GM18511 (cell line): Measurements from ENCODE around the gene KCNG4.
"Not testable (repeated sequence)": the region's sequence is repeated elsewhere in the genome, so short reads cannot be mapped to it uniquely, and the experiment has no call there.

Experiments
- ATAC-seq: cut with Tn5 transposase; IDR thresholded peaks from one replicate; pipeline ENCODE4 v1.9.1; 2021; ENCODE audit warnings: mild to moderate bottlenecking, moderate library complexity; ENCODE audit not compliant: unreplicated experiment

Gene KCNG4

GRCh38 chr16:84237994-84238750, 1.6 kb downstream of the KCNG4 start:
- no peak for ATAC-seq

- no peak for ATAC-seq
Observed at GRCh38 chr16:84236671-84237070, 3.1 kb downstream of the KCNG4 start.

GRCh38 chr16:84234321-84235241, 5.2 kb downstream of the KCNG4 start:
- ATAC-seq, result no peak

DNA sequence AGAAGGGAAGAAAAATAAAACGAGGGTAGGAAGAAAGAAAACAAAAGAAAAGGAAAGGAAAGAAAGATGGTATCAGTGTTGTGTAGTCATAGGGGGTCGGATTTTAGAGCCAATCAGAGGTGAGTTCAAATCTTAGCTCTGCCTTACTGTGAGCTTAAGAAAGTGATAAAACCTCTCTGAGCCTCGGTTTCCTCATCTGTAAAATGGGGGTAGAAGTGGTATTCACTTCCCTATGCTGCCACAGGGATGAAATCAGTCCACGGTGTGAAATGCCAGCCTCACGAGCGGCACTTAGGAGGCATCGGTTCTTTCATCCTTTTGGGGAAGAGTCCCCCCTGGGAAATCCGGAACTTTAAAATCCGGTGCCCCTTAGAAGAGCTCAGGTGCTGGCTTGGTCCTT, 6.1 kb downstream of the KCNG4 start:
- ATAC-seq, result no peak

DNA sequence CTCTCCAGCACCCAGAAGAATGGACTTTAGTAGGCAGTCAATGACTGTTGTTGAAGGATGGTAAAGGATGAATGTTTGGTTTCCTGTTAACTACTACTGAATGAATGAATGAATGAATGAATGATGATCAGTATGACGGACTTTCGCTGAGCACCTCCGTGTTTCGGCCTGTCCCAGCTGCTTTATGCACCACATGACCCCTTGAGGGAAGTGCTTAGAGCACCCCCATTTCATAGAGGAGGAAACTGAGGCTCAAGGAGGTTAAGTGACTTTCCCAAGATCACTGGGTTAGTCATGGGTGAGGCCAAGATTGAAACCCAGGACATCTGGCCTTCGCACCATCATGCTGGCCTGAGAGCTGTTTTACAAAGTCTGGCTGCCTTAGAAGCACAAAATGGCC, 6.8 kb downstream of the KCNG4 start:
- no peak for ATAC-seq

- ATAC-seq, result no peak
Observed at GRCh38 chr16:84232060-84232459, 7.8 kb downstream of the KCNG4 start.

- no peak for ATAC-seq
Observed at GRCh38 chr16:84229471-84229870, 10.3 kb downstream of the KCNG4 start.

- ATAC-seq, result no peak
Observed at GRCh38 chr16:84228256-84228838, 11.5 kb downstream of the KCNG4 start.

GRCh38 chr16:84227548-84227947, 12.3 kb downstream of the KCNG4 start:
- no peak for ATAC-seq

DNA sequence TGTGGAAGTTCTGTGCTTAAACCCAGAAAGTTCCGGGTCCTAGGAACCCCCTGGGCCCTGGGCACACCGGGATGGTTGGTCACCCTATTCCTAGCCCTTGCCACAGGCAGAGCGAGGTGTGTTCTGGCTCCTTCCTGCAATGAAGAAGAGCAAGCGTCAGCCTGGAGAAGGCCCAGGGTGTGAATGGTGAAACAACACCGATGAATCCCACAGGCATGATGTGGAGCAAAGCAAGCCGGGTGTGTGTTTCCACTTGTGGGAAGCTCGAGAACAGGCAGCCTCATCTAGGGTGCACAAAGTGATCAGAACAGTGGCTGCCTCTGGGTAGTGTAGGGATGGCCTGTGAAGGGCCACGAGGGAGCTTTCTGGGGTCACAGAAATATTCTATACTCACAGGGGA, 13.8 kb downstream of the KCNG4 start:
- no peak for ATAC-seq

DNA sequence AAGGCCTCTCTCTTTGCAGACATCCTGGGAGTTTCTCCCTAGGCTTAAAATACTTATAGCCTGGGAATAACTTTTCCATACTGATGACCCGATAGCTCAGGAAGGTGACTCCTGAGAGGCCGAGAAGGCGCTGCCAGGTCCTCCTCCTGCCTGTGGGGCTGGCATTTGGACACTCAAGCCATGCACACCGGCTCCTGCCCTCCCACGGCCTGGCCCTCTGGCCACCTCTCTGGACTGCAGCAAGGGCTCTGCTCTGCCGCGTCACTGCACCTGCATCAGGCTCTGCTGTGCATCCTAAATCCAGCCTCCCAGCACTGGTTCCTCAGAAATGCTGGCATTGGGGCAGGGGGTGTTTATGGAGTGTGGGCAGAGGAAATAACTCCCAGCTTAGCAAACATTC, 14.2 kb downstream of the KCNG4 start:
- ATAC-seq, result no peak

- ATAC-seq, result no peak
Observed at GRCh38 chr16:84225126-84225525, 14.7 kb downstream of the KCNG4 start.

DNA sequence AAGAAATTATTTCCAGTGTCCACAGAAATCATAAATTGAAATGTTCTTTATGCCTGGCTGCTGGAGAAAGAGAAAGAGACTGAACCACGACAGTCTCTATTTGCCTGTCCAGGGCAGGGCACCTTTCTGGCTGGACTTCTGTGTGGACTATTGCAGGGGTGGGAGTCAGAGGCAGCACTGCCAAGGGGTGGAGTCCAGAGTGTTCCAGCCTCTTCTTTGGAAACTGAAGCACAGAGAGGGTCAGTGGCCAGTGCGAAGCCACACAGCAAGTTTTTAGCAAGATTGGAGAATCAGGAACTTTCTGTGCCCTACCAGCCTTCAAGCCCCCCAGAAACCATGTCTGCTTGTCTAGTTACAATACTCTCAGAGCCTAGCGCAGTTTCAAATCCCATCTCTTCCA, 15.3 kb downstream of the KCNG4 start:
- ATAC-seq, result no peak

- no peak for ATAC-seq
Observed at GRCh38 chr16:84223456-84223855, 16.4 kb downstream of the KCNG4 start.

DNA sequence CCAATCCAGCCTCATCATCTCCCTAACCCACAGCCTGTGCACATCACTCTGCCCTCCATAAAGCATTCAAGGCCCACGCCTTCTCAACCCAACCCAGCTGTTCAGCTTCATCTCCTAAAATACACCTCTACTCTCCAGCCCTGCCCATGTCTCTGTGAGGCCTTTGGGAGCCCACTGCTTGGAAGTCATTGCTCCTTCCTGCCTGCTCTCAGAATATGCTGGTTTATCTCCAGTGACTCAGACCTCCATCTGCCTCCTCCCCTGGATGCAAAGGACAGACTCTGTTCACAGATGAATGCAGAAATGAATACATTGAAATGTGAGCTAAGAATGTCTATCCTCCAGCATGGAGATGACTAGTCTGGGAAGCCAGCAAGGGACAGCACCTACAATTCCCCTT, 19.0 kb downstream of the KCNG4 start:
- ATAC-seq, result no peak

DNA sequence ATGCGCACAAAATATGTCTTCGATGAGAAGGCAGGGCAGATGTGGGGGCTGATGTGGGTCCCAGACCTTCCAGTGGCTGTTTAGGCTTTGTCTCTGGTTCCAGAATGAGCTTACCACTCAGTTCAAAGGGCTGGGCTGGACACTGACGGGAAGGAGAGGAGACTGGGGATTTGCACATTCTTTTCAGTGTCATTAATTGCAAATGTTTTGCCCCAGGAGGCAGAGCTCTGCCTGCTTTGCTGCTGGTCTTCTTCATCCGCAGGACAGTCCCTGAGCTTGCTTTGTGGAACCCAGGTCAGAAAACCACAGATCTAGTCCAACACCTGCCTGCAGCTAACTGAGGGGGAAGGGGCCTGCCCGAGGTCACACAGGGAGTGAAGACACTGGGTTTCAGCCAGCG, 20.9 kb downstream of the KCNG4 start:
- ATAC-seq, result no peak

- no peak for ATAC-seq
Observed at GRCh38 chr16:84218176-84218823, 21.5 kb downstream of the KCNG4 start.

DNA sequence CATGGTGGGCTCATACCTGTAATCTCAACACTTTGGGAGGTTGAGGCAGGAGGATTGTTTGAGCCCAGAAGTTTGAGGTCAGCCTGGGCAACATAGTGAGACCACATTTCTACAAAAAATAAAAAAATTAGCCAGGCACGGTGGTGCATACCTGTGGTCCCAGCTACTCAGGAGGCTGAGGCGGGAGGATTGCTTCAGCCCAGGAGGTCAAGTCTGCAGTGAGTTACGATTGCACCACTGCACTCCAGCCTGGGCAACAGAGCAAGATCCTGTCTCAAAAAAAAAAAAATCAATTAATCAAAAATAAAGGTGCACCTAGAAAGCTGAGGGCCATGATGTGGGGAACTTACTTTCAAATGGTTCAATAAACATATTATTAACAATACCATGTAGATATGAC, 23.7 kb downstream of the KCNG4 start:
- ATAC-seq, result not testable (repeated sequence)

DNA sequence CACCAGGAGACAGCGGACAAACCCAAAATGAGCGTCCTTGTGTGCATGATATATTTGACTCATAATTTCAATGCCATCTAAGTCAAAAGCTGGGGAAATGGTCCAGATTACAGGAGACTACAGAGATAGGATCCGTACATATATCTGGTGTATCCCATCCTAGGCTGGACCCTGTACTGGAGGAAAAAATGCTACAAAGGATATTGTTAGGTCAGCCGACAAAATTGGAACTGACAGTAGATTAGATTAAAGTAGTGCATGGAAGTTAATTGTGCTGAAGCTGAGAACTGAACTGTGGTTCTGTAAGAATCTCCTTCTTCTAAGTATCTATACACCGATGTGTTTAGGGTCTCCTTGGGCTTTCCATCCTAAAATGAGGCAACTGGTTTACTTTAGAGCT, 24.3 kb downstream of the KCNG4 start:
- no peak for ATAC-seq

DNA sequence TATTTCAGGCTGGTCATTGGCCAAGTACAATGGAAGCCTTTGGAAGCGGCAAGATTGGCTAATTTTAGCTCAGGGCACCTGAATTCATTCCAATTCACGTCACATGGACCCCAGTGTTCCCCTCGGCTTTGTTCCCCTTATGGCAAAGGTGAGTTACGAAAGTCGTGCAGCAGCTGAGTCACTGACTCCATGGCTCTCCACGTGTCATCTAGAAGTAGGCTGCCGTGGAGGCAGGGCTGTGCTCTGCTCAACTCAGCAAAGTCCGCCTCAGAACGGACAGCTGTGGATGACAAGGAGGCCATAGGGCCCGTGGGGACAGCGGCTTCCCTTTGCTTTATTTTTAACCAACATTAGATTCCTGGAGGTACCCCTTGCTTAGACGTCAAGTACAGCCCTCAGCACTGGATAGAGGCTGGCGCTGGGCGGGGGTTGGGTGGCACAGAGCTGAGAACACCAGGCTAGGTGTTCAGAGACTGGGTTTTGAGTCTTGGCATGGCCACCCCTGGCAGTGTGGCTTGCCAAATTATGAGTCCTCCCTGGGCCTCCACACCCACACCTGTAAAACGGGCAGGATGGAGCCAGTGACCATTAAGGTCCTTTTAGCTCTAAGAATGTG, 25.3 kb downstream of the KCNG4 start:
- ATAC-seq, result no peak

DNA sequence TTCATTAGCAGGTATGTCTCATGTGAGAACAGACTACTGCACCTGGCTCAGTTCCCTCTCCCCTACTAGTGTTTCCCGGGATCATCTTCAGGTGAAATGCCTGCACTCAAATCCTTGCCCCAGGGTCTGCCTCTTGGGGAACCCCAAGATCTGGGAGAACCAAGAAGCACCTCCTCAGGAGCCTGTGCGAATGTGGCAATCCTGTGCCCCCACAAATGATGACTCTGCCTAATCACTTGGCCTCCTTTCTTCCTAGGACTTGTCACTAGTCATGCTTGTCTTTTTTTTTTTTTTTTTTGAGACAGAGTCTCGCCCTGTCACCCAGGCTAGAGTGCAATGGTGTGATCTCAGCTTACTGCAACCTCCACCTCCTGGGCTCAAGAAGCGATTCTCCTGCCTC, 27.2 kb downstream of the KCNG4 start:
- ATAC-seq, result no peak
